ENCODE data around the gene MYD88. TPM values are rescaled to one million over a fixed set of nuclear protein-coding genes. Genes with fewer than 3 reads are reported as not detected.

The MYD88 gene
- total and polyA plus RNA-seq, 4 experiments from 2014 or later: 50.5 to 129 (median 80.8) TPM

DNA sequence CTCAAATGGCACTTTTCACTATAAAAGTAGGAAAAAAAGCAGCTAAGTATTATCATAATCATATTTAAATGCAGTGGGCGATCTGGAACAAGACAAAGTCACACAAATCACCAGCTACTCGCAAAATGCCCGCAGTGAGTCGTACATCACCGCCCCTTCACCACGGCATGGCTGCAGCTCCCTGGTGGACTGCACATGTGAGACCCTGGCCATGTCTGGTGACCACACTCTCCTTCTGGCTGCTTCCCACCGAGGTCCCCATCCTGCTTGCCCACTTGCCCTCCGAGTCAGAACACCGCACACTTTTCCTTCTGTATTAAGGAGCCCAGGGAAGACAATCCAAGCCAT lies 40.1 kb upstream of the MYD88 start:
- no peaks in the 10 kb centered on the region for H3K4me1 Mint-ChIP-seq
- no peaks in the 10 kb centered on the region for H3K27me3 ChIP-seq (ENCODE audit: insufficient read depth, low read length)
- H3K9me3 ChIP-seq (ENCODE audit: control insufficient read depth in 1 of 2, low read length in 2 of 2): no peaks in the 10 kb centered on the region
- ChIA-PET POLR2A (ENCODE audit: partially characterized antibody) (no interaction called here), CTCF (ENCODE audit: partially characterized antibody) (no interaction called here)
- no peak overlapping the region for H3K4me3 Mint-ChIP-seq
- peaks cover 4 to 13% of the 10 kb centered on the region in 2 donors for H3K36me3 Mint-ChIP-seq
- H3K4me3 ChIP-seq (ENCODE audit: low read length in 2 of 2): no peak overlapping the region
- no peak overlapping the region for H3K27ac ChIP-seq (ENCODE audit: low read depth, low read length)
- no peaks in the 10 kb centered on the region for H3K27me3 Mint-ChIP-seq
- no peak overlapping the region for H3K27ac Mint-ChIP-seq
- H3K4me1 ChIP-seq (ENCODE audit: insufficient read depth, low read length): no peaks in the 10 kb centered on the region
- H3K9me3 Mint-ChIP-seq: no peaks in the 10 kb centered on the region
- intact Hi-C loops (cut with micrococcal nuclease): no loop called here
- no peaks in the 10 kb centered on the region for H3K36me3 ChIP-seq (ENCODE audit: insufficient read depth, low read length)
- no peak for DNase-seq

DNA sequence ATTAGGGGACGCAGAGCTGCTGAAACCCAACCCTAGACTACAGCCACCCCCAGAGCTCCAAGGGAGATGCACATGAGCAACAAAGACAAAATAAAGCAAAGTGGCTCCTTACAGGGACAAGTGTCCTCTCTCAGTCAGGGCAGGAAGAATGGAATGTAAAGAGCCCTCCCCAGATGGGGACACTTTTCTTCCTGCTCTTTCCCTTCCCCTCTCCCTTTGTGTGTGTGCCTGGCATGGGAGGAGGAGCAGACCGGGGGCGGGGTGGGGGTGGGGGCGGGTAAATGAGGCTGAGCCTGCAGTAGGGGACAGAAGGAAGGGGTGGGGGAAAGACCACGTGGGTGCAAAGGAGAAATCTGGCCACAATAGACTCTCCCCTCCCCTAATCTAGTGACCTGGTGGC lies 38.9 kb upstream of the MYD88 start:
- Mint-ChIP-seq H3K4me1 (no peaks in the 10 kb centered on the region), H3K9me3 (peaks cover 0 to 5% (median under 1%) of the 10 kb centered on the region in 8 donors), H3K36me3 (peaks cover 8 to 17% of the 10 kb centered on the region in 2 donors), H3K27ac (peak overlapping the region in 1 of 7 donors; percentile 55), H3K27me3 (no peaks in the 10 kb centered on the region), H3K4me3 (no peak overlapping the region)
- Histone ChIP-seq H3K4me1 (ENCODE audit: insufficient read depth, low read length) (no peaks in the 10 kb centered on the region), H3K9me3 (ENCODE audit: control insufficient read depth in 1 of 2, low read length in 2 of 2) (no peaks in the 10 kb centered on the region), H3K36me3 (ENCODE audit: insufficient read depth, low read length) (no peaks in the 10 kb centered on the region), H3K27me3 (ENCODE audit: insufficient read depth, low read length) (no peaks in the 10 kb centered on the region), H3K4me3 (ENCODE audit: low read length in 2 of 2) (no peak overlapping the region), H3K27ac (ENCODE audit: low read depth, low read length) (no peak overlapping the region)
- no peak for DNase-seq
- POLR2A ChIA-PET (ENCODE audit: partially characterized antibody): no interaction called here
- intact Hi-C loops (cut with micrococcal nuclease): no loop called here
- CTCF ChIA-PET (ENCODE audit: partially characterized antibody): interaction anchor here (1.2 kb wide), 1 partner anchor 20 kb away, joined by 3 read pairs; no protein-coding TSS in a partner anchor

DNA sequence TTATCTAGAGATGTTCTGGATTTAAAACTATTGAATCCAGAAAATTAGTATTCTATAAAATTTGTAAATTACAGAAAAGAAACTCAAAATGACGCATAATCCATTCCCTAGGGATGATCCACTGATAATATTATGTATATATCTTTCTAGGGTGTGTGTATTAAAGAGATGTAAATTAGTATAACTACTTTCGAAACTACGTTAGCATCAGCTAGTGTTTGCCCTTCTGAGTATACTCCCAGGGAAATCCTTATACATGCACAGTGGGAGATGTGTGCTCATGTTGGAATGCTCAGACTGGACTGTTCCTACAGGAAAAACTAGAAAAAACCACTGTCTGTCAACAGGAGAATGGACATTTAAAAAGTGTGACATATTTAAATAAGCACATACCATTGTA lies 38.0 kb upstream of the MYD88 start:
- no peak overlapping the region for H3K27ac ChIP-seq (ENCODE audit: low read depth, low read length)
- H3K36me3 Mint-ChIP-seq: peaks cover 5 to 19% of the 10 kb centered on the region in 2 donors
- no peaks in the 10 kb centered on the region for H3K4me1 ChIP-seq (ENCODE audit: insufficient read depth, low read length)
- no peak for DNase-seq
- no peaks in the 10 kb centered on the region for H3K27me3 ChIP-seq (ENCODE audit: insufficient read depth, low read length)
- ChIA-PET POLR2A (ENCODE audit: partially characterized antibody) (no interaction called here), CTCF (ENCODE audit: partially characterized antibody) (interaction anchor here (1.2 kb wide), 1 partner anchor 19 kb away, joined by 3 read pairs; no protein-coding TSS in a partner anchor)
- H3K36me3 ChIP-seq (ENCODE audit: insufficient read depth, low read length): no peaks in the 10 kb centered on the region
- H3K27me3 Mint-ChIP-seq: no peaks in the 10 kb centered on the region
- intact Hi-C loops (cut with micrococcal nuclease): no loop called here
- no peak overlapping the region for H3K27ac Mint-ChIP-seq
- no peak overlapping the region for H3K4me3 ChIP-seq (ENCODE audit: low read length in 2 of 2)
- H3K4me1 Mint-ChIP-seq: no peaks in the 10 kb centered on the region
- no peak overlapping the region for H3K4me3 Mint-ChIP-seq
- H3K9me3 ChIP-seq (ENCODE audit: control insufficient read depth in 1 of 2, low read length in 2 of 2): no peaks in the 10 kb centered on the region
- H3K9me3 Mint-ChIP-seq: peaks cover 0 to 15% (median 7%) of the 10 kb centered on the region in 8 donors

DNA sequence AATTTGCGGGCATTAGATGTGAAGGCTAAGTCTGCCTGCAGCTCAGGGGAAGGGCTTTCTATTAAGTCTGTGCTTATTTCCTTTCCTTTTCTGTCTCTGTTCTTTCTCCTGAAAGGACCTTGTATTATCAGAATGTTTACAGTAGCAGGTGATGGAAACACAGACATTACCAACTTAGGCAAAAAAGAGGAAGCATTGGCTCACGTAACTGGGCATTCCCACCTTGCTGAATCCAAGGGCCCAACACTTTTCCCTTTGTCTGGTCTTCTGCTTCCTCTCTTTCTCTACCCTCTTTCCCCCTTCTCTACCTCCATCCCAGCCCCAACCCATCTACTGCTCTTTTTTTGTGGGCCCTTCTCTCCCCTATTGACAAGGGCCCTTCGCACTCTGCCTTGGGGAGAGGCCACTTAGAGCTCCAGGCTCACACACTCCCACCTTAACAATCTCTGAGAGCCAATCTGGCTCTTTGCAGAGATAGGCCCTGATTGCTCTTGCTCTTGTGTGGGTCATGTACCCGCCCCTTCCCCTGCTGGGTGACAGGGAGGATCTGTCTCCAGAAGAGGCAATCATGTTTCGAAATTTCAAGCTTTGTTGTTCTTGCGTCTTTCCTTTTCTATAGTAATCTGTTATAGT lies 36.5 kb upstream of the MYD88 start:
- H3K36me3 ChIP-seq (ENCODE audit: insufficient read depth, low read length): no peaks in the 10 kb centered on the region
- peaks cover 0 to 19% (median 11%) of the 10 kb centered on the region in 8 donors for H3K9me3 Mint-ChIP-seq
- no peak for DNase-seq
- H3K4me3 Mint-ChIP-seq: no peak overlapping the region
- intact Hi-C loops (cut with micrococcal nuclease): no loop called here
- no peak overlapping the region for H3K27ac ChIP-seq (ENCODE audit: low read depth, low read length)
- H3K4me1 ChIP-seq (ENCODE audit: insufficient read depth, low read length): no peaks in the 10 kb centered on the region
- no peaks in the 10 kb centered on the region for H3K27me3 Mint-ChIP-seq
- no peaks in the 10 kb centered on the region for H3K27me3 ChIP-seq (ENCODE audit: insufficient read depth, low read length)
- H3K9me3 ChIP-seq (ENCODE audit: control insufficient read depth in 1 of 2, low read length in 2 of 2): no peaks in the 10 kb centered on the region
- H3K27ac Mint-ChIP-seq: no peak overlapping the region
- H3K36me3 Mint-ChIP-seq: peaks cover 8 to 22% of the 10 kb centered on the region in 2 donors
- H3K4me1 Mint-ChIP-seq: no peaks in the 10 kb centered on the region
- H3K4me3 ChIP-seq (ENCODE audit: low read length in 2 of 2): no peak overlapping the region
- CTCF ChIA-PET (ENCODE audit: partially characterized antibody): interaction anchor here (0.7 kb wide), 1 partner anchor 14 kb away, joined by 3 read pairs; no protein-coding TSS in a partner anchor
- POLR2A ChIA-PET (ENCODE audit: partially characterized antibody): no interaction called here

DNA sequence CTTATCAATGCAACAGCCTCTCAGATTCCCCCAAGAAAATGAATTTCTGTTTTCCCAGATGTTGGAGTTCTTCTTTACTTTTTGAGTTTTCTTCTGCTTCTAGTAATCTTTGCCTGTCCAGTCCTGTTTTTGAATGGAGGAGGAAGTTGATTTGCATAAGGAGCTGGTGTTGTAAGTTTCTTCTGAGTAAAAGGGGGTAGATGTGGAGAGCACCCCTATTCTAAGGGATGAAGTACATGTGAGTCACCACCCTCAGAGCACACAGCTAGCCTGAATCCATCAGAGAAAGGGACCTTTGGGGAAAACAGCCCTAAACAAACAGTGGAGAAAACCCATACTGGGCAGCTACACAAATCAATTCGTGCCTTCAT lies 36.0 kb upstream of the MYD88 start:
- Mint-ChIP-seq H3K36me3 (peaks cover 11 to 26% of the 10 kb centered on the region in 2 donors), H3K27me3 (no peaks in the 10 kb centered on the region), H3K27ac (no peak overlapping the region), H3K9me3 (peaks cover 0 to 19% (median 11%) of the 10 kb centered on the region in 8 donors), H3K4me1 (no peaks in the 10 kb centered on the region), H3K4me3 (no peak overlapping the region)
- POLR2A ChIA-PET (ENCODE audit: partially characterized antibody): no interaction called here
- Histone ChIP-seq H3K27ac (ENCODE audit: low read depth, low read length) (no peak overlapping the region), H3K9me3 (ENCODE audit: control insufficient read depth in 1 of 2, low read length in 2 of 2) (no peaks in the 10 kb centered on the region), H3K27me3 (ENCODE audit: insufficient read depth, low read length) (no peaks in the 10 kb centered on the region), H3K4me1 (ENCODE audit: insufficient read depth, low read length) (no peaks in the 10 kb centered on the region), H3K4me3 (ENCODE audit: low read length in 2 of 2) (no peak overlapping the region), H3K36me3 (ENCODE audit: insufficient read depth, low read length) (no peaks in the 10 kb centered on the region)
- intact Hi-C loops (cut with micrococcal nuclease): no loop called here
- CTCF ChIA-PET (ENCODE audit: partially characterized antibody): interaction anchor here (0.7 kb wide), 1 partner anchor 14 kb away, joined by 3 read pairs; no protein-coding TSS in a partner anchor
- no peak for DNase-seq

DNA sequence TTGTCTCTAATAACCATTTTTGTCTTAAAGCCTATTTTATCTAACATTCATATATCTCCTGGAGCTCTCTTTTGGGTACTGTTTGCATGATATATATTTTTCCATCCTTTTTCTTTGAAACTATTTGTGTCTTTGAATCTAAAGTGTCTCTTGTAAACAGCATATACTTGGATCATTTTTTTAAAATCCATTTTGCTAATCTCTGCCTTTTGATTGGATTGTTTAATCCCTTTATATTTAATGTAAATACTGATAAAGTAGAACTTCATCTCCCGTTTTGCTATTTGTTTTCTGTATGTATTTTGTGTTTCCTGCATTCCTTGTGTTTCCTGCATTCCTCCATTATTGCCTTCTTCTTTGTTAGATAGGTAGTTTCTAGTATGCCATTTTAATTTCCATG lies 32.9 kb upstream of the MYD88 start:
- CTCF ChIA-PET (ENCODE audit: partially characterized antibody): no interaction called here
- POLR2A ChIA-PET (ENCODE audit: partially characterized antibody): no interaction called here
- intact Hi-C loops (cut with micrococcal nuclease): no loop called here
- Histone ChIP-seq H3K4me1 (ENCODE audit: insufficient read depth, low read length) (no peaks in the 10 kb centered on the region), H3K9me3 (ENCODE audit: control insufficient read depth in 1 of 2, low read length in 2 of 2) (no peaks in the 10 kb centered on the region), H3K27me3 (ENCODE audit: insufficient read depth, low read length) (no peaks in the 10 kb centered on the region), H3K4me3 (ENCODE audit: low read length in 2 of 2) (no peak overlapping the region), H3K36me3 (ENCODE audit: insufficient read depth, low read length) (no peaks in the 10 kb centered on the region), H3K27ac (ENCODE audit: low read depth, low read length) (no peak overlapping the region)
- DNase-seq: no peak
- no peaks in the 10 kb centered on the region for H3K4me1 Mint-ChIP-seq
- H3K36me3 Mint-ChIP-seq: peaks cover 14 to 36% of the 10 kb centered on the region in 2 donors
- no peak overlapping the region for H3K27ac Mint-ChIP-seq
- peaks cover 0 to 19% (median 11%) of the 10 kb centered on the region in 8 donors for H3K9me3 Mint-ChIP-seq
- no peaks in the 10 kb centered on the region for H3K27me3 Mint-ChIP-seq
- no peak overlapping the region for H3K4me3 Mint-ChIP-seq

DNA sequence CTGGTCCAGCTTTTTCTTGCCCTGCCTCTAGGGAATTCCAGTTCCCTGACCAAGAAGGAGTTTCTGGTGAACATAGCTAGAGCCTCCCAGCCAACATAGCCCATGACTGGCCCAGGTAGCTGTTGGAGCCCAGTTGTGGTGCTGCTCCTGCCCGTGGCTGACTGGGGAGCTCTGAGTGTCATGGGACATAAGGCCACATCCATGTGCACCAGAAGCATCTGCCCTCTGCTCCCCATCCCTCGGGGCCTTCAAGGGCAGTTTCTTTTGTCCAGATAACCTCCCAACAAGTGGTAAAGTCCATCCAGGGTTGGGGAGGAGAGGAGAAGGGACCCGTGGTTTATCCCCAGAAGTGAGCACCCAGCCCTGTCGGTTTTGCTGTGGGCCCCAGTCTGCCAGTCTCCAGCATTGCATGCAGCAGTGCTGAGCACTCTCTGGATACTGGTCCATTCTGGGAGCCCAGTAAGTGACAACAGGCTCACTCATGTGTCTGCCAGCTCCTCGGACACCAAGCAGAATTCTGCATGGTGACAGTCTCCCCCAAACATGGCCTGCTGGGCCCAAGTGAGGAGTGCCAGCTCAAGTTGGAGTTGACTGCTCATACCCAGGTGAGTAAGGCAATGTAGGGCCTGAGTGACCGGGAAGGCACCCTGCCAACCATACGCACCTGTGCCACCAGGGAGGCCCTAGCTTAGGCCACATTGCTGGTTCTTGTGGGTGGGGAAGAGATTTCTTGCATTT lies 30.4 kb upstream of the MYD88 start:
- Histone ChIP-seq H3K27me3 (ENCODE audit: insufficient read depth, low read length) (no peaks in the 10 kb centered on the region), H3K9me3 (ENCODE audit: control insufficient read depth in 1 of 2, low read length in 2 of 2) (no peaks in the 10 kb centered on the region), H3K4me1 (ENCODE audit: insufficient read depth, low read length) (no peaks in the 10 kb centered on the region), H3K27ac (ENCODE audit: low read depth, low read length) (no peak overlapping the region), H3K4me3 (ENCODE audit: low read length in 2 of 2) (no peak overlapping the region), H3K36me3 (ENCODE audit: insufficient read depth, low read length) (no peaks in the 10 kb centered on the region)
- DNase-seq: no peak
- peaks cover 14 to 37% of the 10 kb centered on the region in 2 donors for H3K36me3 Mint-ChIP-seq
- H3K4me3 Mint-ChIP-seq: no peak overlapping the region
- intact Hi-C loops (cut with micrococcal nuclease): no loop called here
- peaks cover 0 to 19% (median 11%) of the 10 kb centered on the region in 8 donors for H3K9me3 Mint-ChIP-seq
- POLR2A ChIA-PET (ENCODE audit: partially characterized antibody): no interaction called here
- H3K27me3 Mint-ChIP-seq: no peaks in the 10 kb centered on the region
- H3K27ac Mint-ChIP-seq: no peak overlapping the region
- H3K4me1 Mint-ChIP-seq: no peaks in the 10 kb centered on the region
- CTCF ChIA-PET (ENCODE audit: partially characterized antibody): interaction anchor here (0.9 to 2.2 kb wide), 4 partner anchors 10 to 373 kb away, joined by 3 to 5 read pairs (median 3); no protein-coding TSS in a partner anchor

All from CD4-positive, alpha-beta memory T cell (primary cell).